Thoracic aorta (tissue), 2 donors: ENCODE measurements around the gene ARHGAP24. TPM values are rescaled to one million over a fixed set of nuclear protein-coding genes. Genes with fewer than 3 reads are reported as not detected.

Source experiments
- ATAC-seq: fragments of 150-250 bp; one replicate; pipeline ENCODE4 v1.8.0; 2017; ENCODE audit warnings: low read depth; ENCODE audit not compliant: insufficient number of reproducible peaks, low FRiP score
- DNase-seq: peaks from one replicate; pipeline ENCODE4 v3.0.0-alpha.2; 2020; ENCODE audit warnings: low spot score
- H3K27ac ChIP-seq, 2 donors: fragments of 200-600 bp; sonication (generic); 1 replicate in 1 of 2; 2 replicates in 1 of 2; pipeline ENCODE4 v1.5.1; 2016; ENCODE audit warnings: mild to moderate bottlenecking in 2 of 2, moderate library complexity in 2 of 2
- H3K27me3 ChIP-seq: fragments of 200-600 bp; sonication (generic); replicated peaks from 2 replicates; pipeline ENCODE4 v1.6.0; 2016; ENCODE audit warnings: mild to moderate bottlenecking; ENCODE audit not compliant: insufficient read depth
- H3K36me3 ChIP-seq: fragments of 200-600 bp; sonication (generic); one replicate; pipeline ENCODE4 v1.5.1; 2016
- H3K4me1 ChIP-seq, 2 donors: fragments of 200-600 bp; sonication (generic); 1 replicate in 1 of 2; 2 replicates in 1 of 2; pipeline versions ENCODE4 v1.5.1 to v1.6.0; 2016; ENCODE audit warnings: low read depth in 2 of 2, mild to moderate bottlenecking in 1 of 2; ENCODE audit not compliant: control insufficient read depth in 1 of 2
- H3K4me3 ChIP-seq: fragments of 200-600 bp; sonication (generic); 2 replicates; pipeline ENCODE4 v1.5.1; 2016; ENCODE audit warnings: mild to moderate bottlenecking
- H3K9me3 ChIP-seq: fragments of 200-600 bp; sonication (generic); 2 replicates; pipeline ENCODE4 v1.5.1; 2016
- total RNA-seq, 2 donors: library from RNA; depleted of rRNA; stranded (reverse); fragments of >200 nt; gene quantifications; one replicate each; pipeline versions ENCODE4 v1.1.0 to v1.2.3, GENCODE V29; 2016
- TF ChIP-seq, protein P1 (sequence below): fragments of 200-600 bp; sonication (generic); IDR thresholded peaks from one replicate; pipeline ENCODE4 v1.5.1; 2019; ENCODE audit warnings: antibody characterized with exemption

ARHGAP24 gene
- total RNA-seq, 2 donors from 2014 or later, result 30.1 to 43.6 TPM

GRCh38 chr4:85570388-85570787 is 95.4 kb downstream of the ARHGAP24 start:
- DNase-seq (no peak), ATAC-seq (no peak)
- no peaks in the 10 kb centered on the region for H3K4me1 ChIP-seq
- H3K27ac ChIP-seq, result no peak overlapping the region
- H3K4me3 ChIP-seq, result no peak overlapping the region
- H3K36me3 ChIP-seq, result no peaks in the 10 kb centered on the region
- H3K9me3 ChIP-seq, result no peaks in the 10 kb centered on the region
- no peaks in the 10 kb centered on the region for H3K27me3 ChIP-seq
- TF ChIP-seq, protein P1, sequence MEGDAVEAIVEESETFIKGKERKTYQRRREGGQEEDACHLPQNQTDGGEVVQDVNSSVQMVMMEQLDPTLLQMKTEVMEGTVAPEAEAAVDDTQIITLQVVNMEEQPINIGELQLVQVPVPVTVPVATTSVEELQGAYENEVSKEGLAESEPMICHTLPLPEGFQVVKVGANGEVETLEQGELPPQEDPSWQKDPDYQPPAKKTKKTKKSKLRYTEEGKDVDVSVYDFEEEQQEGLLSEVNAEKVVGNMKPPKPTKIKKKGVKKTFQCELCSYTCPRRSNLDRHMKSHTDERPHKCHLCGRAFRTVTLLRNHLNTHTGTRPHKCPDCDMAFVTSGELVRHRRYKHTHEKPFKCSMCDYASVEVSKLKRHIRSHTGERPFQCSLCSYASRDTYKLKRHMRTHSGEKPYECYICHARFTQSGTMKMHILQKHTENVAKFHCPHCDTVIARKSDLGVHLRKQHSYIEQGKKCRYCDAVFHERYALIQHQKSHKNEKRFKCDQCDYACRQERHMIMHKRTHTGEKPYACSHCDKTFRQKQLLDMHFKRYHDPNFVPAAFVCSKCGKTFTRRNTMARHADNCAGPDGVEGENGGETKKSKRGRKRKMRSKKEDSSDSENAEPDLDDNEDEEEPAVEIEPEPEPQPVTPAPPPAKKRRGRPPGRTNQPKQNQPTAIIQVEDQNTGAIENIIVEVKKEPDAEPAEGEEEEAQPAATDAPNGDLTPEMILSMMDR, result no peak

- H3K27me3 ChIP-seq, result no peaks in the 10 kb centered on the region
- no peak for ATAC-seq
- H3K27ac ChIP-seq, result no peak overlapping the region
- H3K4me3 ChIP-seq, result no peak overlapping the region
- no peaks in the 10 kb centered on the region for H3K4me1 ChIP-seq
- DNase-seq, result no peak
- TF ChIP-seq, protein P1, result no peak
- H3K36me3 ChIP-seq, result no peaks in the 10 kb centered on the region
- no peaks in the 10 kb centered on the region for H3K9me3 ChIP-seq
Measured at GRCh38 chr4:85571008-85571407, 96.1 kb downstream of the ARHGAP24 start.

- DNase-seq (no peak), ATAC-seq (no peak)
- H3K9me3 ChIP-seq, result no peaks in the 10 kb centered on the region
- TF ChIP-seq, protein P1, result no peak
- H3K4me1 ChIP-seq, result no peaks in the 10 kb centered on the region
- no peaks in the 10 kb centered on the region for H3K36me3 ChIP-seq
- H3K4me3 ChIP-seq, result no peak overlapping the region
- H3K27me3 ChIP-seq, result no peaks in the 10 kb centered on the region
- no peak overlapping the region for H3K27ac ChIP-seq
Measured at GRCh38 chr4:85573270-85573669, 98.3 kb downstream of the ARHGAP24 start.

DNA sequence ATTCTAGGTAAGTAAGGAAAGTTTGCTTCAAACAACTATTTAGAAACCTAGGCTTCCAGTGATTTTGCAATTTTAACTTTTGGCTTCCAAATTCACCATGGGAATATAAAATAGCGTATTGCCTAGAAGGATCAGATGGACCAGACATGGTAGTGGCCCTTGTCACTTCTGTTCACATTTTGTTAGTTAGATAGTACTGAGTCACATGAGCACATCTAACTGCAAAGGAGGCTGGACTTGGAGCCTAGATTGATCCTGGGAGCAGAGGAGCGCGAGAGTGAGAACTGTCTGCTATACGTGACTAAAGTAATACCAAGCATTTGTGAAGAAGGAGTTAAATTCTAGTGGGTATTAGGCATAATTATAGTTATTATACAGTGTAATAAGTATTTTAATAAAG is 102.4 kb downstream of the ARHGAP24 start:
- ATAC-seq (no peak), DNase-seq (no peak)
- Histone ChIP-seq H3K27me3 (no peaks in the 10 kb centered on the region), H3K36me3 (no peaks in the 10 kb centered on the region), H3K27ac (no peak overlapping the region), H3K9me3 (no peaks in the 10 kb centered on the region), H3K4me3 (no peak overlapping the region), H3K4me1 (no peaks in the 10 kb centered on the region)
- TF ChIP-seq, protein P1, result no peak

- H3K4me3 ChIP-seq, result no peak overlapping the region
- no peaks in the 10 kb centered on the region for H3K36me3 ChIP-seq
- ATAC-seq (no peak), DNase-seq (no peak)
- no peaks in the 10 kb centered on the region for H3K4me1 ChIP-seq
- H3K27ac ChIP-seq, result no peak overlapping the region
- TF ChIP-seq, protein P1, result no peak
- no peaks in the 10 kb centered on the region for H3K27me3 ChIP-seq
- no peaks in the 10 kb centered on the region for H3K9me3 ChIP-seq
Measured at GRCh38 chr4:85579942-85580341, 105.0 kb downstream of the ARHGAP24 start.
